ENCODE results near the gene TSPEAR. TPM values are rescaled to one million over a fixed set of nuclear protein-coding genes. Genes with fewer than 3 reads are reported as not detected.

TSPEAR gene
- polyA plus RNA-seq, 4 donors = 0.09 to 0.53 (median 0.27) TPM; not detected in 1

DNA sequence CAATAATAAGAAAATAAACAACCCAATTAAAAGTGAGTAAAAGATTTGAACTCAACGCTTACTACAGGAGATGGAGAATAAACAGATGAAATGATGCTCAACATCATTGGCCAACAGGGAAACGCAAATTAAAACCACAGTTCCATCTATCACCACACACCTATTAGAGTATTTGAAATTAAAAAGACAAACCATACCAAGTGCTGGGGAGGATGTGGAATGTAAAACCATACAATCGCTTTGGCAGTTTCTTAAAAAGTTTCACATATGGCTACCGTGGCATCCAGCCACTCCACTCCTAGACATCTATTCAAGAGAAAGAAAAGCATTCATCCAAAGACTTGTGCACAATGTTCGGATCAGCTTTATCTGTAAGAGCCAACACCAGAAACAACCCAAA is 257.3 kb downstream of the TSPEAR start:
- Histone ChIP-seq H3K27ac (ENCODE audit: low read depth in 1 of 3, low read length in 2 of 3) (no peak overlapping the region), H3K9me3 (ENCODE audit: control insufficient read depth in 2 of 2, insufficient read depth in 1 of 2, low read depth in 1 of 2, low read length in 1 of 2) (peaks cover 0 to 7% of the 10 kb centered on the region in 2 donors), H3K36me3 (ENCODE audit: control insufficient read depth in 3 of 3, insufficient read depth in 2 of 3, low read depth in 1 of 3, low read length in 3 of 3) (peaks cover 0 to 18% (median 0%) of the 10 kb centered on the region in 3 donors), H3K4me3 (ENCODE audit: low read depth in 1 of 3, low read length in 3 of 3) (no peak overlapping the region), H3K4me1 (ENCODE audit: control insufficient read depth in 3 of 3, insufficient read depth in 2 of 3, low read depth in 1 of 3, low read length in 2 of 3) (peaks cover 0 to 24% (median 2%) of the 10 kb centered on the region in 3 donors), H3K27me3 (ENCODE audit: control insufficient read depth in 3 of 3, insufficient read depth in 3 of 3, low read length in 3 of 3) (peaks cover 0 to 9% (median 4%) of the 10 kb centered on the region in 3 donors)
- 83 to 87% (median 85%) methylated on average over 5 of the region's 5 CpGs for WGBS, 3 donors
- FAIRE-seq (no peak), DNase-seq (no peak)

DNA sequence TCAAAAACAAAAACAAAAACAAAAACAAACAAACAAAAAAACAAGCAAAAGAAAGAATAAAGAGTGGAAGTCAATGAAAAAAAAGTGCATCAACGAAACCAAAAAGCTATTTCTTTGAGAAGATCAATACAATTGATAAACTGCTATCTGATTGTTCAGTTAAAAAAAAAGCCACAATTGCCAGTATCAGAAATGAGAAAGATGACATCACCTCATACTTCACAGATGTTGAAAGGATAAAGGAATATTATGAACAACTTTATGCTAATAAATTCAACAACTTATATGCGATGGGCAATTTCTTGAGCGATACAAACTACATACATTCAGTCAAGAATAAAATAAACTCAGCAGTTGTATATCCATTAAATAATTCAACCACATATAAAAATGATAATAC is 258.3 kb downstream of the TSPEAR start:
- H3K27ac ChIP-seq (ENCODE audit: low read depth in 1 of 3, low read length in 2 of 3) = no peak overlapping the region
- H3K9me3 ChIP-seq (ENCODE audit: control insufficient read depth in 2 of 2, insufficient read depth in 1 of 2, low read depth in 1 of 2, low read length in 1 of 2) = peaks cover 0 to 7% of the 10 kb centered on the region in 2 donors
- DNase-seq (no peak), FAIRE-seq (no peak)
- H3K27me3 ChIP-seq (ENCODE audit: control insufficient read depth in 3 of 3, insufficient read depth in 3 of 3, low read length in 3 of 3) = peaks cover 0 to 9% (median 4%) of the 10 kb centered on the region in 3 donors
- H3K36me3 ChIP-seq (ENCODE audit: control insufficient read depth in 3 of 3, insufficient read depth in 2 of 3, low read depth in 1 of 3, low read length in 3 of 3) = peaks cover 0 to 14% (median 0%) of the 10 kb centered on the region in 3 donors
- H3K4me1 ChIP-seq (ENCODE audit: control insufficient read depth in 3 of 3, insufficient read depth in 2 of 3, low read depth in 1 of 3, low read length in 2 of 3) = peaks cover 0 to 27% (median 0%) of the 10 kb centered on the region in 3 donors
- no peak overlapping the region for H3K4me3 ChIP-seq (ENCODE audit: low read depth in 1 of 3, low read length in 3 of 3)
- 91 to 92% (median 92%) methylated on average over 3 of the region's 3 CpGs for WGBS, 3 donors

DNA sequence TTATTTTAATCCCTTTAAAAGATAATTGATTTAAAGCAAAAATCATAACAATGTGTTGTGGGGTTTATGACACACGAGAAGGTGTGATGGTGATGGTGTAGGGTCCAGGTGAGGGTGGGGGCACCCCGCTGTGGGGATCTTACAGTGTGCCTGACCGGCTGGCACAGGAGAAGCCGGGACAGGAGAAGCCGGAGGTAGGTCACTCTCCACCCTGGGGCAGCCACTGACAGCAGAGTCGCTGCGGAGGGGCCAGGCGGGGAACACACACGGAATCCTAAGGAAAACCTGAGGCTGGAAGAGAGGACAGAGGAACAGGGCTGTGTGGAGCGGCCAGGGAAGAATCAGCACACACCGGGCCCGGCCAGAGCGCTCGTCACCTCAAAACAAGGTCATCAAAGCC is 260.4 kb downstream of the TSPEAR start:
- DNase-seq = no peak
- peaks cover 0 to 7% of the 10 kb centered on the region in 2 donors for H3K9me3 ChIP-seq (ENCODE audit: control insufficient read depth in 2 of 2, insufficient read depth in 1 of 2, low read depth in 1 of 2, low read length in 1 of 2)
- no peak overlapping the region for H3K4me3 ChIP-seq (ENCODE audit: low read depth in 1 of 3, low read length in 3 of 3)
- H3K27ac ChIP-seq (ENCODE audit: low read depth in 1 of 3, low read length in 2 of 3) = no peak overlapping the region
- no peaks in the 10 kb centered on the region for H3K36me3 ChIP-seq (ENCODE audit: control insufficient read depth in 3 of 3, insufficient read depth in 2 of 3, low read depth in 1 of 3, low read length in 3 of 3)
- peaks cover 0 to 9% (median 4%) of the 10 kb centered on the region in 3 donors for H3K27me3 ChIP-seq (ENCODE audit: control insufficient read depth in 3 of 3, insufficient read depth in 3 of 3, low read length in 3 of 3)
- H3K4me1 ChIP-seq (ENCODE audit: control insufficient read depth in 3 of 3, insufficient read depth in 2 of 3, low read depth in 1 of 3, low read length in 2 of 3) = peaks cover 0 to 9% (median 0%) of the 10 kb centered on the region in 3 donors
- 81 to 86% (median 84%) methylated on average over 14 of the region's 14 CpGs for WGBS, 3 donors
- FAIRE-seq = no peak

DNA sequence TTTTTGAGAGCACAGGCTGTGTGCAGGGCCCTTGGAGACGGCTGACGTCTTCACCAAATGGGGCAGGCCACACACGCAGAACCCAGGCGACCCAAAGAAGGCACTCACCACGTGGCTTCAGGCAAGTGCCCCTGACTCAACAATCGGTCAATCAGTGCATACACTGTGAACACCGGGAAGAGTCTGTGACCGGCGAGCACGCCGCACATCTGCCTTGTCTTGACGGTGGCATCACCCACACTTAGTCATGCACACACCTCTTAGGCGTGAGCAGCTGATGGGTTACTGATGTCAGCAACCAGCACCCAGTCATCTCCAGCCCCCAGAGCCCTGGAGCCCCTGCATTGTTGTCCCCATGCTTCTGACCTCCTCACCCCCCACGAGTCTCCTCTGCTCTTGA is 261.0 kb downstream of the TSPEAR start:
- Histone ChIP-seq H3K4me3 (ENCODE audit: low read depth in 1 of 3, low read length in 3 of 3) (no peak overlapping the region), H3K27me3 (ENCODE audit: control insufficient read depth in 3 of 3, insufficient read depth in 3 of 3, low read length in 3 of 3) (peaks cover 0 to 9% (median 4%) of the 10 kb centered on the region in 3 donors), H3K4me1 (ENCODE audit: control insufficient read depth in 3 of 3, insufficient read depth in 2 of 3, low read depth in 1 of 3, low read length in 2 of 3) (peaks cover 0 to 7% (median 0%) of the 10 kb centered on the region in 3 donors), H3K9me3 (ENCODE audit: control insufficient read depth in 2 of 2, insufficient read depth in 1 of 2, low read depth in 1 of 2, low read length in 1 of 2) (peaks cover 0 to 7% of the 10 kb centered on the region in 2 donors), H3K27ac (ENCODE audit: low read depth in 1 of 3, low read length in 2 of 3) (no peak overlapping the region), H3K36me3 (ENCODE audit: control insufficient read depth in 3 of 3, insufficient read depth in 2 of 3, low read depth in 1 of 3, low read length in 3 of 3) (no peaks in the 10 kb centered on the region)
- no peak for DNase-seq
- no peak for FAIRE-seq
- WGBS, 3 donors = 68 to 77% (median 71%) methylated on average over 14 of the region's 14 CpGs

DNA sequence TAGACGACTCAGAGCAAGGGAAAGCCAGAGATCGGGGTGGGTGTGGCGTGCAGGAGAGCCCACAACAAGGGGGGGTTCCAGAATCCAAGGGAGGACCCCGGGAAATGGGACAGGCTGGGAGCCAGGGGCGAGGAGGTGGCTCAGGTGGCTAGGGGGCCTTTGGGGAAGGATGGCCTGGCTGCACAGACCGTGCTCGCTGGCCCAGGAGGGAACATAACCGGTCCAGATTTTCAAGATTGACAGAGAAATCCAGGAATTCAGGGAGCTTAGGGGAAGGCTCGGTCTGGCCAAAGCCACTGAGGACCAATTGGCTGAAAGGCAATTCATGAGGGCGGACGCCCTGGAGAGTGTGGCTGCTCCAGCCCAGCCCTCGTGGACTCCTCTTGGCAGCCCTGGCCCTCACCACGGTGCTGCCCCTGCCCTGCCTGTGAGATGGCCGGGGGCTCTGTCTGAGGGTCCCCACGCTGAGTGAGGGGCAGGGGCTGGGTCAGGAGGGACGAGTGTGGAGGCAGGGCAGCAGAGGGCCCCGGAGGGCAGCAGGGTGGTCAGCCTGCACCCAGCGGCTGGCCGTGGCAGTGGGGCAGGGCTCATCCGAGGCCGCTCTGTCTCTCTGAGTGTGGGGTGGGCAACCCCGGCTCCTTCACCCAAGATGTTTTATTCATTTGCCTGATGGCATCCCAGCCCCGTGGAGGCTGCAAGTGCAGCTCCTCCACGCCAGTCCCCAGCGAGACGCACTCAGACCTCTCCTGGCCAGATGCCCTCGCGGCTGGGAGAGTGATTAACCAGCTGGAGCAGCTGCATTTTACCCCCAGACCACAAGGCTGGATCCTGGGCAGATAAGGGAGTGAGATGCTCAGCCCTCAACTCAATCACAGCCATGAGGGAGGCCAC is 261.7 kb downstream of the TSPEAR start:
- 46 to 66% (median 57%) methylated on average over 24 to 28 of the region's 28 CpGs for WGBS, 3 donors

DNA sequence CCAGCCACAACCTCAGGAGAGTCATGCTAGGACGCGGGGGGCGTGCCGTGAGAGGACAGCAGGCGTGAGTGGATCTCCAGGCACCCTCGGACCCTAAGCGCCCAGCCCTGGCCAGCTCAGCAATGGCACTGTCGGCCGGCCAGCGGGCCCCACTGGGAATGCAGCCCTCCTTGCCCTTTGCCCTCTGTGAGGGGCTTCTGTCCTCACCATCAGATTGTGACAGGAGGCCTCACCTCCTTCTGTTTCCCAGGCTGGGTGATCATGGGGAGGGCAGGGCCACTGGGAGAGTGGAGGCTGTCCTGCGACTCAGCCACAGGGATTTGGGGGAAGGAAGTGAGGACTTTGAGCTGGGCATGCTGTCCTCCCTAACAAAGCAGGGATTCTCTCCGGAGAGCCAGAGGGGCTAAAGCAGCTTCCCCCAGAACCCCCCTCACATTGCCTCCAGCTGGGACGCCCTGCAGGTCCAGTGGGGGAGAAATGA is 262.7 kb downstream of the TSPEAR start:
- H3K9me3 ChIP-seq (ENCODE audit: control insufficient read depth in 2 of 2, insufficient read depth in 1 of 2, low read depth in 1 of 2, low read length in 1 of 2) = peaks cover 0 to 3% of the 10 kb centered on the region in 2 donors
- 40 to 59% (median 54%) methylated on average over 13 of the region's 13 CpGs for WGBS, 3 donors
- no peaks in the 10 kb centered on the region for H3K36me3 ChIP-seq (ENCODE audit: control insufficient read depth in 3 of 3, insufficient read depth in 2 of 3, low read depth in 1 of 3, low read length in 3 of 3)
- no peak overlapping the region for H3K4me3 ChIP-seq (ENCODE audit: low read depth in 1 of 3, low read length in 3 of 3)
- H3K4me1 ChIP-seq (ENCODE audit: control insufficient read depth in 3 of 3, insufficient read depth in 2 of 3, low read depth in 1 of 3, low read length in 2 of 3) = peaks cover 0 to 7% (median 0%) of the 10 kb centered on the region in 3 donors
- H3K27me3 ChIP-seq (ENCODE audit: control insufficient read depth in 3 of 3, insufficient read depth in 3 of 3, low read length in 3 of 3) = peaks cover 0 to 9% (median 4%) of the 10 kb centered on the region in 3 donors
- DNase-seq (peak in 1 of 2 donors; percentile 15), FAIRE-seq (no peak)
- no peak overlapping the region for H3K27ac ChIP-seq (ENCODE audit: low read depth in 1 of 3, low read length in 2 of 3)

More for the DNA sequence above, 261.7 kb downstream of the TSPEAR start:
- Histone ChIP-seq H3K27ac (ENCODE audit: low read depth in 1 of 3, low read length in 2 of 3) (no peak overlapping the region), H3K4me3 (ENCODE audit: low read depth in 1 of 3, low read length in 3 of 3) (no peak overlapping the region), H3K36me3 (ENCODE audit: control insufficient read depth in 3 of 3, insufficient read depth in 2 of 3, low read depth in 1 of 3, low read length in 3 of 3) (no peaks in the 10 kb centered on the region), H3K27me3 (ENCODE audit: control insufficient read depth in 3 of 3, insufficient read depth in 3 of 3, low read length in 3 of 3) (peaks cover 0 to 9% (median 4%) of the 10 kb centered on the region in 3 donors), H3K9me3 (ENCODE audit: control insufficient read depth in 2 of 2, insufficient read depth in 1 of 2, low read depth in 1 of 2, low read length in 1 of 2) (peaks cover 0 to 7% of the 10 kb centered on the region in 2 donors), H3K4me1 (ENCODE audit: control insufficient read depth in 3 of 3, insufficient read depth in 2 of 3, low read depth in 1 of 3, low read length in 2 of 3) (peaks cover 0 to 7% (median 0%) of the 10 kb centered on the region in 3 donors)
- DNase-seq (no peak), FAIRE-seq (no peak)

Other genes with a start within 250 kb of the TSPEAR start
- gene KRTAP10-1, start 171.4 kb downstream of the TSPEAR start, polyA plus RNA-seq = not detected
- gene KRTAP10-2, start 160.1 kb downstream of the TSPEAR start, polyA plus RNA-seq = not detected
- gene KRTAP10-3, start 152.8 kb downstream of the TSPEAR start, polyA plus RNA-seq = not detected
- not detected for gene KRTAP10-4, start 137.8 kb downstream of the TSPEAR start, polyA plus RNA-seq
- not detected for gene KRTAP10-5, start 131.0 kb downstream of the TSPEAR start, polyA plus RNA-seq
- not detected for gene KRTAP10-6, start 119.1 kb downstream of the TSPEAR start, polyA plus RNA-seq
- gene KRTAP10-7, start 111.0 kb downstream of the TSPEAR start, polyA plus RNA-seq = not detected
- gene KRTAP10-8, start 99.5 kb downstream of the TSPEAR start, polyA plus RNA-seq = not detected
- gene KRTAP10-9, start 84.5 kb downstream of the TSPEAR start, polyA plus RNA-seq = not detected
- not detected for gene KRTAP10-10, start 74.2 kb downstream of the TSPEAR start, polyA plus RNA-seq
- gene KRTAP10-11, start 65.2 kb downstream of the TSPEAR start, polyA plus RNA-seq = not detected
- gene KRTAP12-4, start 56.9 kb downstream of the TSPEAR start, polyA plus RNA-seq = not detected
- not detected for gene KRTAP12-3, start 53.6 kb downstream of the TSPEAR start, polyA plus RNA-seq
- not detected for gene KRTAP12-2, start 44.6 kb downstream of the TSPEAR start, polyA plus RNA-seq
- gene KRTAP12-1, start 29.4 kb downstream of the TSPEAR start, polyA plus RNA-seq = under 1 TPM in 1 of 4 donors, not detected in 3; 0.09 TPM
- gene KRTAP10-12, start 14.4 kb downstream of the TSPEAR start, polyA plus RNA-seq = not detected
- 10 to 100 TPM; 30.0 to 75.4 (median 38.7) TPM for gene UBE2G2, start 90.2 kb upstream of the TSPEAR start, polyA plus RNA-seq
- gene SUMO3, start 106.5 kb upstream of the TSPEAR start, polyA plus RNA-seq = 100 to 1,000 TPM in 1 of 4 donors, 10 to 100 TPM in 3; 70.8 to 105 (median 77.3) TPM
- 100 to 1,000 TPM; 116 to 330 (median 128) TPM for gene PTTG1IP, start 162.1 kb upstream of the TSPEAR start, polyA plus RNA-seq
- gene ITGB2, start 209.3 kb upstream of the TSPEAR start, polyA plus RNA-seq = 10 to 100 TPM in 3 of 4 donors, 1 to 10 TPM in 1; 4.5 to 17.1 (median 15.9) TPM
- 10 to 100 TPM; 10.7 to 31.5 (median 24.7) TPM for gene SLX9, start 228.5 kb upstream of the TSPEAR start, polyA plus RNA-seq